NCI-H524 treated with DMSO at 0.1 percent for 48 hours (cell line): ENCODE results near the gene SLC4A4.

Experiments
- DNase-seq: peaks from one replicate; lab custom pipeline; 2025; lab: John Stamatoyannopoulos, UW

SLC4A4 gene

GRCh38 chr4:71472946-71473345 is 134.1 kb downstream of the SLC4A4 start:
- no peak for DNase-seq

GRCh38 chr4:71473541-71474240 is 134.9 kb downstream of the SLC4A4 start:
- no peak for DNase-seq

DNA sequence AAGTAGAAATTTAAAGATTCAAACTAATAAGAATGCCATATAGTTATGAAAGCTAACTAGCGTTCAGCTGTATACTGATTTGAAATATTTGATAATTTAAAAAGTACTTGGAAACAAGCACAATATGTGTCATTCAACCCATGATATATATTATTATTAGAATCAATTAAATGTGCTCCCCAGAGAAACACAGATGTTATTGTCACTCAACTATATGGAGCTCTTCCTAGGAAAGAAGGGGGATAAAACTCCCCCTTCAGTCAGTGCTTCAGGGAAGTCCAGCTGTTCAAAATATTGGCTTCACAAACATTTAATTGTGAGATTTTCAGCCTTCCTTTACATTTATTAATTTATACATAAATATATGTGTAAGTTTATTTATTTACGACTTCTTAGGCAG is 135.9 kb downstream of the SLC4A4 start:
- DNase-seq: no peak

DNA sequence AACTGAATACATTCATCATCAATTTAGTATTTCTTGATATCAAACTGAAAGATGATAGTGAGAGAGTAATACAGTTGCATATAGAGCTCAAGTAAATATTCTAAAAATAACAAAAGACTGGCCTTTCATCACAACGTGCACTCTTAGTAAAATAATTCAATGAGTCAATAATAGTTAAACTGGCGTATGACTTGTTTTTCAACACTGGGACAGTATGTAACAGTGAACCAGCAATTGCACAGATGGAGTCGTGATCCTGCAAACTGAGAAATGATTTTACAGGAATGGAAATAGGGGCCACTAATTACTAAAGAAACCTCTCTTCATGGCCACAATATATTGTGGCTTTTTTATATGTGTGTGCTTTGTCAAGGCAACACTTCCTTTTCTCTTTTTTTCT is 137.4 kb downstream of the SLC4A4 start:
- no peak for DNase-seq

GRCh38 chr4:71486550-71487343 is 147.9 kb downstream of the SLC4A4 start:
- no peak for DNase-seq

DNA sequence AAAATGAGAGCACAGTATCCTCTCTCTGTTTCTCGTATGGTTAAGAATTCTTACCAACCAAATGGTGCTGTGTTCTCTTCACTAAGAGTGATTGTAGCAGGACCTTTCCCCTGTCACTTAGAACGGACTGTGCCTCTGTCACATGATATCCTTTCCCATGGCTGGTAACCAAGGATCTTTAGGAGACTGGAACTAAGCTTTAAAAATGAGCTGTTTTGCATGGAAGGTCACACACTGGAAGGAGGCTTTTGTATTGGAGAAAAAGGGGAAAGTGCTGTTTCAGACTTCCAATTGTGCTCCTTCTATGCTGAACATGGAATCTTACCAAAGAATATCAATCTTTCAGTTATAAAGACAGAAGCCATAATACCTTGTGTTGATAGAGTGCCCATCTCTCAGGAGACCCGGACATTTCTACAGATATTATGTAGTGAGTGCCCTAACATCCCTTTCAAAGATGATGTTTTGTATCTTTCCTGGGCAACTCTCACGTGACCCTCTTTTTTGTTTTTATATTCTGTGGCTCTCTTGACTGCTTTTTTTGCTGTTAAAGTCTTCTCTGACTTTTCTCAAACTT is 148.6 kb downstream of the SLC4A4 start:
- DNase-seq: no peak

DNA sequence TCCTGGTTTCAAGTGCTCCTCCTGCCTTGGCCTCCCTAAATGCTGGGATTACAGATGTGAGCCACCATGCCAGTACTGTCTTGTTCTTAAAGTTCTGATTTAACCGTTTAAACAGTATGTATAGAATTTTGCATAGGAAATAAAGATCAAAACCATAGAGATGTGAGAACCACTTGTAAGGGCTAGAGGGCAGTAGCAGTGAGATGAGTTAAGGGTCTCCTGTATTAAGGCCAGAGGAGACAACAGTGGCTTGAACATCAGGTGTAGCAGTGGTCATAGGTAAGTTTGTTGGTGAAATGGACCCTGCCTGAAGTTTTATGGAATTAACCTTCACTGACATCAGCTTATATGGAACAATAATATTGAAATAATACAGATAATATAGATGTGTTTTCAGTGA is 155.7 kb downstream of the SLC4A4 start:
- DNase-seq: no peak

GRCh38 chr4:71495454-71495853 is 156.6 kb downstream of the SLC4A4 start:
- DNase-seq: no peak

GRCh38 chr4:71497078-71497477 is 158.3 kb downstream of the SLC4A4 start:
- DNase-seq: no peak

GRCh38 chr4:71498002-71498401 is 159.2 kb downstream of the SLC4A4 start:
- DNase-seq: no peak

DNA sequence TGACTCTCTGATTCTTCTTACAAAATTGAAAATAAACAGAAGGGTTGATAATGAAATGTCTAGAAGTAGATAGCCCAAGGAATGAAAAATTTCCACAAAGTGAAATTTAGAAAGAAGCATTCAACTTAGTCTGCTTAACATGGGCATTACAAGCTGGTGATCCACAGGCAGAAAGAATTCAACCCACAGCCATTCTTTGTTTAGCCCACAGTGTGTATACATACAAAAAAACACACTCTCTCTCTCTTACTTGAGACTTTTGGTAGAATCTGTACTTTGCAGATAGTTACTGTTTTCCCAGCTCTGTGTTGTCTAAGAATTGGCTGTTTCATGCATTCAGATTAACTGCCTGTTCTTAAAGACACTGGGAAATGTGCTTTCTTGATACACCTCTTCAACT is 159.8 kb downstream of the SLC4A4 start:
- DNase-seq: no peak

- no peak for DNase-seq
Observed at GRCh38 chr4:71501992-71502391, 163.2 kb downstream of the SLC4A4 start.

DNA sequence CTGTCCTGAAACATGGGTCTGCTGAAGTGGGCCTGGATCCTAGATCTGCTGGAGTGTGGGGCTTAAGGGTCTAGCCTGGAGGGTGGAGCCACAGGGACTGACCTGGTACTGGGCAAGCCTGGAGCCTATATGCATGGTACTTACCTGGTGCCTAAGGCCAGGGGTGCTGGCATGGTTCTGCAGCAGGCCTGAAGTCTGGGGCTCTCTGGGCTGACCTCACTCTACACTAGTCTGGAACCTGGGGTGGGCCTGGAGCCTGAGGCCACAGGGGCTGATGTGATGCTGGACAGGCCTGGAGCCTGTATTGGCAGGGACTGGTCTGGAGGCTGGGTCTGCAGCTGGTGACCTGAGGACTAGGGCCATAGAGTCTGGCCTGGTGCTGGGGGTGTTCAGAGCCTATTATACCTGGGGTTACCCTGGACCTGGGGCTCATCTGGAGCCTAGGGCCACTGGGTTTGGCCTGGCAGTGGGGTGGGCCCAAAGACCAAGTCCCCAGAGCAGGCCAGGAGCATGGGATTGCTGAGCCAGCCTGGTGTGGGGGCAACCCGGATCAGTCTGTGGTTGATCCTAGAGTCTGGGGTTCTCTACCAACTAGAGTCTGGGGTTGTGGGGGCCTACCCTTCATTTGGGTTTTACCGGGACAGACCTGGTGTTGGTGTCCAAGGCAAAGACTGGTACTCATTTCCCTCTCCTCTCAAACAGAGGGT is 179.6 kb downstream of the SLC4A4 start:
- DNase-seq: no peak

DNA sequence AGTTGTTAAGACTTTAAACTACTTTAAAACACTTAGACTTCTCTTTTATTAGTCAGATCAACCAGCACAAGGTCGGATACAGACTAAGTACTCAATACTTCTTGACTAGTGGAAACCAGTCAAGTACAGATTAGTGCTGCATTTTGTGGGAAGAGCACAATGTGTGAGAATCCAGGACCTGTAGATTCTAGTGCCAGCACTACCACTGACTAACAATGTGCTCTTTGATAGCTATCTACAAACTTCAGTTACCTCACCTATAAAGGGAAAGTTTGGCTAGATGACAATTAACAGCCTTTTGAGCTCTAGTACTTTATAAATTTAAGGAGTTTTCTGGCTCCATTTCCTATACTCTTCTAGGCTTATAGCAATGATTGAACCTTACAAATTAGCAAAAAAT is 181.5 kb downstream of the SLC4A4 start:
- DNase-seq: no peak

GRCh38 chr4:71520850-71521249 is 182.0 kb downstream of the SLC4A4 start:
- DNase-seq: no peak

DNA sequence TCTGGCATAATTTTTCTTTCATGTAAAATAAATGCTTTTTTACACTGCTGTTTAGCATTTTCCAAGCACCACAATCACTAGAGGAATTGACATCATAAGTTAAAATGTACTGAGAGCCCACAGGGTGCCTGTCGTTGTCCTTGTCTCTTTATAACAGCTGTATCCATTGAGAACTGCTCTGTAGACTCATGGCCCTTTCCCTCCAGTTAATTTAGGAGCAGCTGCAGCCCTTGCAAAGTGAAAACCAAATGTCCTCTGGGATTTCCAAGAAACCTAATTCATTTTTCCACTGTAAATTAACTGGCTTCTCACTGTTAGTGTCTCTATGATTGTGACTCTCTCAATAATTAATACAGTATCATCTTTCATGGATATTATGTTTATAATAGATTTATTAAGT is 185.9 kb downstream of the SLC4A4 start:
- DNase-seq: no peak

DNA sequence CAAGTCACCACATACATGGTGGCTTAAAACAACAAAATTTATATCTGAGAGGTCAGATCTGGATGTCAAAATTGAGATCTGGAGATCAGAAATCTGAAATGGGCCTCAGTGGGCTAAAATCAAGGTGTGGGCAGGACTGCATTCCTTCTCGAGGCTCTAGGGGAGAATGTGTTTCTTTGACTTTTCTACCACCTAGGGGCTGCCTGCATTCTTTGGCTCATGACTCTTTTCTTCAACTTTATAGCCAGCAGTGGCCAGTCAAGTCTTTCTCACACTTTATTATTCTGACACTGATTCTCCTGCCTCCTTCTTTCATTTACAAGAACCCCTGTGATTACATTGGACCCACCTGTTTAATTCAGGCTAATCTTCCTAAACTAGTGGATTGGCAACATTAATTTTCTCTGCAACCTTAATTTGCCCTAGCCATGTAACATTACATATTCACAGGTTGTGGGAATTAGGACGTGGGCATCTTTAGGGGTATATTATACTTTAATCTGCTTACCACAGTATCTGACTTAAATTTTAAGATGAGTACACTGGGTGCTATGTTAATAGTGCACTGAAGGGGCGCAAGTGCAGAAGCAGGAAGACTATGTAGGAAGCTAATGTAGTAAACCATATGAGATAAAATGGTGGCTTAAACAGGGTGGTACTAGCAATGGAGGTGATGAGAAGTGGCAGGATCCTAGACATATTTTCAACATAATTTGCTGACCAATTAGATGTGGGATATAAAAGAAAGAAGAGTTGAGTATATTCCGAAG is 188.0 kb downstream of the SLC4A4 start:
- no peak for DNase-seq

- DNase-seq: no peak
Observed at GRCh38 chr4:71532407-71532806, 193.6 kb downstream of the SLC4A4 start.

- no peak for DNase-seq
Observed at GRCh38 chr4:71533121-71533520, 194.3 kb downstream of the SLC4A4 start.

GRCh38 chr4:71537551-71538065 is 198.8 kb downstream of the SLC4A4 start:
- no peak for DNase-seq

DNA sequence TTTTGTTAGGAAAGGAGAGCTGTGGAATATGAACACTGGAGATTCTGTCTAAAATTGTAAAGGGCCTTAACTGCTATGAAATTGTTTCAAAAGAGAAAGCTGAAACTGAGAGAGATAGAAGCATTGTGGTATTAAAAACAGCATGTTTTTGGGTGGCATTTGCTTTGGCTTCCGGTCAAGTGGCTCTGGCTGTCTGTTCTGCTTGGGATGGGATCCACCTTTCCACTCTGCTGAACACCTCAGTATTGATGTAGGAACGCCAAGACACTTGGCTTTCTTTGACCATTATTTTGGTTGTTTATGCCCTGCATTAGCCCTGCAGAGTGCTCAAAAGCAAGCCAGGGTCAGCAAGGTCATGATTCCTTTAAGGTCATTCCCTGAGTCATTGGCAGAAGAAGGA is 199.7 kb downstream of the SLC4A4 start:
- DNase-seq: no peak
